ENCODE results near the gene GLTP. TPM values are rescaled to one million over a fixed set of nuclear protein-coding genes. Genes with fewer than 3 reads are reported as not detected.

GLTP gene
- total and polyA plus RNA-seq, 4 donors = 8.5 to 12.8 (median 8.7) TPM

- TF ChIP-seq ZBTB33 (IDR thresholded peaks at IDR 0.05) = no peak
Measured at GRCh38 chr12:109916045-109916444, 35.7 kb upstream of the GLTP start (continued).

GRCh38 chr12:109915171-109916040 is 35.1 kb upstream of the GLTP start:
- peaks cover 6 to 45% (median 36%) of the 10 kb centered on the region in 4 donors for H3K36me3 ChIP-seq (ENCODE audit: control insufficient read depth in 4 of 4, insufficient read depth in 3 of 4, low read depth in 1 of 4, low read length in 3 of 4)
- no peak overlapping the region for H3K9ac ChIP-seq (ENCODE audit: low read depth in 1 of 2, low read length in 2 of 2)

GRCh38 chr12:109914461-109914860 is 34.1 kb upstream of the GLTP start:
- no peaks in the 10 kb centered on the region for H3K27me3 ChIP-seq (ENCODE audit: control insufficient read depth in 4 of 4, insufficient read depth in 4 of 4, low read length in 3 of 4)

More at GRCh38 chr12:109915171-109916040, 35.1 kb upstream of the GLTP start:
- TF ChIP-seq NR2F2 (IDR thresholded peaks at IDR 0.05) = no peak
- TF ChIP-seq MAX (IDR thresholded peaks at IDR 0.05) = no peak
- TF ChIP-seq EGR1 (IDR thresholded peaks at IDR 0.05; ENCODE audit: low read depth in 2 of 2) = no peak
- Histone ChIP-seq H3K9me3 (ENCODE audit: control insufficient read depth in 4 of 4, low read length in 3 of 4) (no peaks in the 10 kb centered on the region), H3K4me3 (ENCODE audit: low read depth in 1 of 3, low read length in 3 of 3) (no peak overlapping the region), H3K4me1 (ENCODE audit: control insufficient read depth in 4 of 4, insufficient read depth in 4 of 4, low read length in 3 of 4) (peaks cover 4 to 7% (median 6%) of the 10 kb centered on the region in 4 donors), H3K27me3 (ENCODE audit: control insufficient read depth in 4 of 4, insufficient read depth in 4 of 4, low read length in 3 of 4) (no peaks in the 10 kb centered on the region), H3K27ac (ENCODE audit: low read depth in 1 of 2, low read length in 2 of 2) (no peak overlapping the region)
- 89% methylated on average over 26 of the region's 26 CpGs for WGBS
- DNase-seq (ENCODE audit: low spot score) = no peak

More at GRCh38 chr12:109914461-109914860, 34.1 kb upstream of the GLTP start:
- Histone ChIP-seq H3K4me3 (ENCODE audit: low read depth in 1 of 3, low read length in 3 of 3) (no peak overlapping the region), H3K9ac (ENCODE audit: low read depth in 1 of 2, low read length in 2 of 2) (no peak overlapping the region), H3K4me1 (ENCODE audit: control insufficient read depth in 4 of 4, insufficient read depth in 4 of 4, low read length in 3 of 4) (peaks cover 4 to 12% (median 9%) of the 10 kb centered on the region in 4 donors), H3K27ac (ENCODE audit: low read depth in 1 of 2, low read length in 2 of 2) (no peak overlapping the region), H3K36me3 (ENCODE audit: control insufficient read depth in 4 of 4, insufficient read depth in 3 of 4, low read depth in 1 of 4, low read length in 3 of 4) (peaks cover 6 to 41% (median 32%) of the 10 kb centered on the region in 4 donors), H3K9me3 (ENCODE audit: control insufficient read depth in 4 of 4, low read length in 3 of 4) (no peaks in the 10 kb centered on the region)
- no peak for DNase-seq (ENCODE audit: low spot score)
- 92% methylated on average over 16 of the region's 16 CpGs for WGBS
- TF ChIP-seq EGR1 (IDR thresholded peaks at IDR 0.05; ENCODE audit: low read depth in 2 of 2) (no peak), FOXA1 (IDR thresholded peaks at IDR 0.05) (no peak), ATF3 (IDR thresholded peaks at IDR 0.05) (no peak), FOXA2 (IDR thresholded peaks at IDR 0.05) (no peak), GABPA (IDR thresholded peaks at IDR 0.05 in 1 of 2, conservative IDR thresholded peaks at IDR 0.05 in 1 of 2) (no peak), RXRA (IDR thresholded peaks at IDR 0.05) (no peak), MAX (IDR thresholded peaks at IDR 0.05) (no peak), HNF4A (conservative IDR thresholded peaks at IDR 0.05) (no peak), HNF4G (IDR thresholded peaks at IDR 0.05) (no peak), NR2F2 (IDR thresholded peaks at IDR 0.05) (no peak), TAF1 (conservative IDR thresholded peaks at IDR 0.05) (no peak), YY1 (IDR thresholded peaks at IDR 0.05) (no peak), REST (IDR thresholded peaks at IDR 0.05) (no peak), RAD21 (IDR thresholded peaks at IDR 0.05) (no peak), CTCF (IDR thresholded peaks at IDR 0.05; ENCODE audit: low read depth, low read length, missing input control) (no peak), ZBTB33 (IDR thresholded peaks at IDR 0.05) (no peak)
